HepG2 (cell line): ENCODE results near the gene ENTPD7. TPM values are rescaled to one million over a fixed set of nuclear protein-coding genes. Genes with fewer than 3 reads are reported as not detected.
A peak's percentile ranks its signal among the peaks of the same experiment; 100 is the strongest.

Experiments used
- ARID2 ChIP-seq: sonication (generic); formaldehyde crosslinking; IDR thresholded peaks from 2 replicates; pipeline ENCODE4 v1.8.1; 2022; ENCODE audit warnings: mild to moderate bottlenecking, missing genetic modification reagents, borderline replicate concordance
- CCAR2 ChIP-seq: fragments of 200-400 bp; formaldehyde crosslinking; optimal IDR thresholded peaks from 2 replicates; pipeline ENCODE3; 2018; ENCODE audit warnings: low read depth, mild to moderate bottlenecking, low read length, moderate library complexity
- GMEB2 ChIP-seq: IDR thresholded peaks from 2 replicates; pipeline ENCODE4 v1.6.1; 2016; ENCODE audit warnings: missing biosample characterization, missing genetic modification reagents, low read depth
- HDAC6 ChIP-seq: fragments of 200-600 bp; sonication (generic); IDR thresholded peaks from 2 replicates; pipeline ENCODE4 v1.7.0; 2017; ENCODE audit warnings: mild to moderate bottlenecking, antibody characterized with exemption, low read length, low read depth
- HMGA1 ChIP-seq: sonication (generic); formaldehyde crosslinking; conservative IDR thresholded peaks from 2 replicates; pipeline ENCODE4 v1.4.0; 2020; ENCODE audit warnings: missing genetic modification reagents
- KLF15 ChIP-seq: sonication (generic); formaldehyde crosslinking; IDR thresholded peaks from 2 replicates; pipeline ENCODE4 v1.8.1; 2023; ENCODE audit warnings: borderline replicate concordance, mild to moderate bottlenecking, inconsistent platforms, missing genetic modification reagents, mixed read lengths
- MYC ChIP-seq: sonication (generic); formaldehyde crosslinking; IDR thresholded peaks from 2 replicates; pipeline ENCODE4 v1.9.0; 2021; ENCODE audit warnings: missing genetic modification reagents, borderline replicate concordance
- NFE2L1 ChIP-seq: sonication (generic); formaldehyde crosslinking; IDR thresholded peaks from 2 replicates; pipeline ENCODE4 v1.4.0; 2020; ENCODE audit warnings: missing genetic modification reagents, mild to moderate bottlenecking, borderline replicate concordance
- NR0B2 ChIP-seq: sonication (generic); formaldehyde crosslinking; IDR thresholded peaks from 2 replicates; pipeline ENCODE4 v1.4.0; 2020; ENCODE audit warnings: mild to moderate bottlenecking, missing genetic modification reagents
- PBX3 ChIP-seq: sonication (generic); formaldehyde crosslinking; IDR thresholded peaks from 2 replicates; pipeline ENCODE4 v1.8.1; 2023; ENCODE audit warnings: missing genetic modification reagents, inconsistent platforms, borderline replicate concordance
- PPARG ChIP-seq: conservative IDR thresholded peaks from 2 replicates; pipeline ENCODE4 v1.6.1; 2016; ENCODE audit warnings: missing biosample characterization, missing genetic modification reagents
- SMARCC2 ChIP-seq: fragments of 450-650 bp; IDR thresholded peaks from 2 replicates; pipeline ENCODE4 v1.6.1; 2017; ENCODE audit warnings: antibody characterized with exemption, mild to moderate bottlenecking
- TAF15 ChIP-seq: fragments of 200-400 bp; formaldehyde crosslinking; IDR thresholded peaks from one replicate; pipeline ENCODE4 v1.6.1; 2018; ENCODE audit warnings: mild to moderate bottlenecking, low read depth, low read length; ENCODE audit not compliant: poor library complexity, severe bottlenecking
- TBL1XR1 ChIP-seq: fragments of 150-350 bp; IDR thresholded peaks from 2 replicates; pipeline ENCODE4 v1.6.1; 2014; ENCODE audit warnings: borderline replicate concordance, low read length; ENCODE audit not compliant: partially characterized antibody
- ZBTB43 ChIP-seq: sonication (generic); formaldehyde crosslinking; conservative IDR thresholded peaks from 2 replicates; pipeline ENCODE4 v1.4.0; 2020; ENCODE audit warnings: missing genetic modification reagents
- ZNF142 ChIP-seq: sonication (generic); formaldehyde crosslinking; IDR thresholded peaks from 2 replicates; pipeline ENCODE4 v1.4.0; 2020; ENCODE audit warnings: missing genetic modification reagents
- ZNF564 ChIP-seq: sonication (generic); formaldehyde crosslinking; IDR thresholded peaks from 2 replicates; pipeline ENCODE4 v1.8.1; 2023; ENCODE audit warnings: mild to moderate bottlenecking, missing genetic modification reagents
- ZNF724P ChIP-seq: sonication (generic); formaldehyde crosslinking; IDR thresholded peaks from 2 replicates; pipeline ENCODE4 v1.8.0; 2022; ENCODE audit warnings: missing genetic modification reagents, borderline replicate concordance
- polyA plus RNA-seq, 8 experiments: library from polyadenylated mRNA; depleted of rRNA in 3 of 8; stranded (reverse) in 7 of 8; unstranded in 1 of 8; fragments of >200 nt; fragmentation: Illumina TruSeq in 4 of 8; extraction: Trizol in 4 of 8; gene quantifications; 2 replicates each; pipeline versions ENCODE4 v1.2.1 to v1.2.3, GENCODE V29; 2011 to 2016; ENCODE audit warnings: low read depth in 4 of 8, missing spikeins in 1 of 8, mixed read lengths in 1 of 8; ENCODE audit not compliant: insufficient read depth in 1 of 8
- total RNA-seq, 5 experiments: library from RNA; depleted of rRNA; stranded (reverse); fragments of >200 nt; fragmentation: Illumina TruSeq; extraction: Trizol; gene quantifications; 2 replicates each; pipeline ENCODE4 v1.2.3, GENCODE V29; 2016; ENCODE audit warnings: low read depth in 1 of 5

The ENTPD7 gene
- total and polyA plus RNA-seq, 2 of the 13 experiments (the other 11 are each of a cell fraction or from before 2014, with no cell fraction given) = 7.6 to 36.5 TPM

GRCh38 chr10:99621454-99622251 is 37.7 kb upstream of the ENTPD7 start (continued):
- TF ChIP-seq HDAC6 (no peak), PPARG (CRISPR knock-in tag) (no peak), ZNF724P (CRISPR knock-in tag) (peak; percentile 84; the same call in 1 of the 2 replicates), HMGA1 (CRISPR knock-in tag) (no peak), ZNF564 (no peak), NR0B2 (CRISPR knock-in tag) (no peak), CCAR2 (no peak), PBX3 (CRISPR knock-in tag) (no peak), ZNF142 (CRISPR knock-in tag) (no peak), ARID2 (no peak), MYC (CRISPR knock-in tag) (no peak), KLF15 (CRISPR knock-in tag) (no peak), TBL1XR1 (no peak), SMARCC2 (no peak), TAF15 (no peak), ZBTB43 (CRISPR knock-in tag) (0 out of 2 replicates have a peak, but pooled peaks have one; percentile 1), GMEB2 (CRISPR knock-in tag) (no peak), NFE2L1 (CRISPR knock-in tag) (no peak)
